Measurements from ENCODE around the gene SERTAD1.

SERTAD1 gene, protein sequence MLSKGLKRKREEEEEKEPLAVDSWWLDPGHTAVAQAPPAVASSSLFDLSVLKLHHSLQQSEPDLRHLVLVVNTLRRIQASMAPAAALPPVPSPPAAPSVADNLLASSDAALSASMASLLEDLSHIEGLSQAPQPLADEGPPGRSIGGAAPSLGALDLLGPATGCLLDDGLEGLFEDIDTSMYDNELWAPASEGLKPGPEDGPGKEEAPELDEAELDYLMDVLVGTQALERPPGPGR

GRCh38 chr19:40425450-40426287 is at the start of gene SERTAD1:
TSS of gene SERTAD1 (minus strand) at chr19:40425992. CDS start at chr19:40423546, 2,446 bp downstream.
- DNase-seq, result peak; percentile 99 to 100
- TF ChIP-seq POLR2A (IDR thresholded peaks at IDR 0.05; ENCODE audit: low read length) (peak; percentile 97), GATA1 (IDR thresholded peaks at IDR 0.05; ENCODE audit: low read depth, low read length) (no peak)

- DNase-seq, result no peak
- TF ChIP-seq GATA1 (IDR thresholded peaks at IDR 0.05; ENCODE audit: low read depth, low read length), result no peak
- TF ChIP-seq POLR2A (IDR thresholded peaks at IDR 0.05; ENCODE audit: low read length), result no peak
These were observed 48.9 kb upstream of the SERTAD1 start for GRCh38 chr19:40474737-40475136.

DNA sequence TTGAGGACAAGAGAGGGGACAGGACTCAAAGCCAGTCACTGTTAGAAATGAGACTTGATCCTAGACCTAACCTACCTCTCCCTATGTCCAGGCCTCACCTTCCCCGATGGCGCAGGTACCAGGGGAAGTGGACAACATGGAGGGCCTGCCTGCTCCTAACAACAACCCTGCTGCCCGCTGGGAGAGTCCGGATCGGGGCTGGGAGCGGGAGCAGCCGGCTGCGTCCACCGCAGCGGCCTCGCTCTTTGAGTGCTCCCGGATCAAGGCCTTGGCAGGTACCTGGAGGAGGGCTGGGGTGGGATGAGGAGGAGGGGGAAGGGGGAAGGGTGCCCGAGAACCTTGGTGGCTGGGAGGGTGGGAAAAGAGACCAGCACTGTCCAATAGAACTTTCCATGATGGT is 46.7 kb upstream of the SERTAD1 start:
- no peak for DNase-seq
- TF ChIP-seq POLR2A (IDR thresholded peaks at IDR 0.05; ENCODE audit: low read length) (no peak), GATA1 (IDR thresholded peaks at IDR 0.05; ENCODE audit: low read depth, low read length) (no peak)

- TF ChIP-seq GATA1 (IDR thresholded peaks at IDR 0.05; ENCODE audit: low read depth, low read length) (no peak), POLR2A (IDR thresholded peaks at IDR 0.05; ENCODE audit: low read length) (no peak)
- DNase-seq, result no peak
These were observed 45.3 kb upstream of the SERTAD1 start for GRCh38 chr19:40471111-40471510.

- no peak for DNase-seq
- TF ChIP-seq POLR2A (IDR thresholded peaks at IDR 0.05; ENCODE audit: low read length) (no peak), GATA1 (IDR thresholded peaks at IDR 0.05; ENCODE audit: low read depth, low read length) (no peak)
These were observed 43.2 kb upstream of the SERTAD1 start for GRCh38 chr19:40469011-40469410.

DNA sequence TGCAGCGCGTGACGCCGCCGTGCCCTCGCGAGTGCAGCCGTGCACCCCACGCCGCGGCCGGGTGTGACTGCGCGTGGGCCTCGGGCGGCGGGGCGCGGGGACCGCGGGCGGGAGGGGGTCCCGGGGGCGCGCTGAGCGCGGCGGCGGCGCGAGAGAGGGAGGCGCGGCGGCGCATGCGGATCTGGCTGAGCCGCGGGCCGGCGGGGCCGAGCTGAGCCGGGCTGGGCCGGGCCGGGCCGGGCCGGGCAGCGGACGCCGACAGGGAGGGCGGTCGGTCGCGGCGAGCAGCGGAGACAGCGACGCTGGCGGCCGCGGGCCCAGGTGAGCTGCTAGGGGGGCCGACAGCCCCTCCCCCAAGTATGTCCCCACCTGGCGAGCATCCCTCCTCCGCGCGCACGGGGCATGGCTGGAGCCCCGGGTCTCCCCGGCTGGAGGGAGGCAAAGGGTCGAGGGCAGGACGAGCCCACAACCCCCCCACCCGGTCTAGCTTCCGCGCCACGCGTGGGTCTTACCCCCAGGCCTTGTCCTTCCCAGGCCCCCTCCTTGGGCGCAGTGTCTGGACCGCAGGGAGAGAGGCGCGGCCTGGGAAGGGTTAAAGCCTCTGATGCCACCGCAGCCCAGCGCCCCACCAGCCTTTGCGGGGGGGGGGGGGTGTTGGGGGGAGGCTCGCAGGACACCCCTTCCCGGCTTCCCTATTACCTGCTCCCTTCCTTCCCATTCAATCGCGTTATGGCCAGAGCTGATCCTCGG is 41.4 kb upstream of the SERTAD1 start, which contains the start of gene SPTBN4:
Gene SPTBN4, plus strand, starts transcription at position 17 of the 750 bp plus-strand sequence. CDS start 5,621 bp downstream, outside the sequence.
- no peak for TF ChIP-seq GATA1 (IDR thresholded peaks at IDR 0.05; ENCODE audit: low read depth, low read length)
- no peak for TF ChIP-seq POLR2A (IDR thresholded peaks at IDR 0.05; ENCODE audit: low read length)
- DNase-seq, result peak in 1 of 2 experiments; percentile 61

DNA sequence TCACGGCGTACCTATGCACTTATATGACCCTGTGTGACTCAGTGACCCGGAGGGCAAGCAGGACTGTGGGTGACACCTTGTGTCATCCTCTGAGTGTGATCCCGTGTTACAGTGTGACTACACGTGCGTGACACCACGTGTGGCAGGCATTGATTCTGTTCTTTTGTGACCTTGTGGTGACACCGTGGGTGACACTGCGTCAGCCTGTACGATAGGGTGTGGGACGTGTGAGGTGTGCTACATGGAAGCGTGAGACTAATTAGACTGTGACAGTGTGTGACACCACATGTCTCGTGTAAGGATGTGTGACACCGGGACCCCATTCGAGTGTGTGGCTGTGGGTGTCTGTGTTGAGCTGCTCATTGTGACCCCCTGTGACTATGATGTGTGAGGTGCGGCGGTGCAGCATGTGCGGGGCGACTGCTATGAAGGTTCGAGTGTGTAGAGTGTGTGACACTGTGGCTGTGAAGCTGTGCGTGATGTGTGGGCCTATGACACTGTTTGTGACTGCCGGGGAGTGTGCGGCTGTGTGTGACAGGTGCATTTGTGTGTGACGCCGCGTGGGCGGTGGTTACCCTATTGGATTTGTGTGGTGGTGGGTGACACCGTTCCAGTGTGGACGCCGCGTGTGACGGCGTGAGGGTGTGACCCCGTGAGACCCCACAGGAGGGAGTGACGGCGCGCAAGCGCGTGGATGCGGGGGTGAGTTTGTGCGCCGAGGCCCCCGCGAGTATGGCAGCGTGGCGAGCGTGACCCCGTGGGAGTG is 40.6 kb upstream of the SERTAD1 start:
- DNase-seq, result no peak
- TF ChIP-seq POLR2A (IDR thresholded peaks at IDR 0.05; ENCODE audit: low read length) (no peak), GATA1 (IDR thresholded peaks at IDR 0.05; ENCODE audit: low read depth, low read length) (no peak)

- peak; percentile 100 for DNase-seq
- TF ChIP-seq GATA1 (IDR thresholded peaks at IDR 0.05; ENCODE audit: low read depth, low read length) (no peak), POLR2A (IDR thresholded peaks at IDR 0.05; ENCODE audit: low read length) (peak; percentile 93)
These were observed 39.9 kb upstream of the SERTAD1 start, which contains the start of gene BLVRB for GRCh38 chr19:40465557-40466218. TSS of gene BLVRB (minus strand) at chr19:40465745. CDS start at chr19:40465688, 57 bp downstream.

- peak in 1 of 2 experiments; percentile 95 for DNase-seq
- TF ChIP-seq POLR2A (IDR thresholded peaks at IDR 0.05; ENCODE audit: low read length), result peak; percentile 15
- TF ChIP-seq GATA1 (IDR thresholded peaks at IDR 0.05; ENCODE audit: low read depth, low read length), result no peak
These were observed 39.3 kb upstream of the SERTAD1 start for GRCh38 chr19:40465025-40465556.

DNA sequence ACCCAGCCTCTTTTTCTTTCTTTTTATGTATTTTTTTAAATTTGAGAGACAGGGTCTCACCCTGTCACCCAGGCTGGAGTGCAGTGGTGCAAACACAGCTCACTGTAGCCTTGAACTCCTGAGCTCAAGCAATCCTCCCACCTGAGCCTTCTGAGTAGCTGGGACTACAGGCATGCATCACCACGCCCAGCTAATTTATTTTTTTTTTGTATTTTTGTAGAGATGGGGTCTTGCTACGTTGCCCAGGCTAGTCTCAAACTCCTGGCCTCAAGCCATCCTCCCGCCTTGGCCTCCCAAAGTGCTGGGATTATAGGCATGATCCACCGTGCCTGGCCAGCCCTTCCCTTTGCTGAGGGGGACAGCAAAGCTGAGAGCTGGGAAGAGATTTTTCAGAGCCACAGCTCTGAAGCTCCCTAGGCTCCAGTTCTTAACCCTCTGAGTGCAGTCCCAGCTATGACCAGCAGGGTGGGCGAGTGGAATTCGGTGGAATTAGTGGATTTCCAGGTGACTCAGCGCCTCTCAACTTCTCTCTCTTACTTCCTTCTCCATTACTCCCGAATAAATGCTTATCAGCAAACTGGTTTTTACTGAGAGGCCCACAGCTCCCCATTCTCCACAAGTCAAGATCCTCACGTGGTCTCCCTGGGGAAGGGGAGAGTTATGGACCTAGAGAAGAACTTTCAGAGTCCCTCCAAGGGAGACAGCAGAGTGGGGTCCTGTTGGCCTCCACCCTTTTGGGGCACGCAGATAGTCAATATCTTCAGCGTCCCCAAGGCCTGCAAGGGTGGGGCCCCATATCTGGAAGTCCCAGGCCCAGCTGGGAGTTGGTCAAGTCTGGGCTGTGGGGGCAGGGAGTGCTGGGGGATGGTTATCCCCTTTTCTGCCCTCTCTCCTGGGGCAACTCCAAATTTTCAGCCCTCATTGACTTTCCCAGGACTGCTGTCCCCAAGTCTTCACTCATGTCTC is 38.5 kb upstream of the SERTAD1 start:
- TF ChIP-seq POLR2A (IDR thresholded peaks at IDR 0.05; ENCODE audit: low read length) (peak; percentile 57), GATA1 (IDR thresholded peaks at IDR 0.05; ENCODE audit: low read depth, low read length) (peak; percentile 65)
- peak; percentile 96 to 99 for DNase-seq

- peak; percentile 71 to 84 for DNase-seq
These were observed 37.8 kb upstream of the SERTAD1 start for GRCh38 chr19:40463587-40464037.
